ENCODE measurements around the gene LRGUK.

The LRGUK gene

DNA sequence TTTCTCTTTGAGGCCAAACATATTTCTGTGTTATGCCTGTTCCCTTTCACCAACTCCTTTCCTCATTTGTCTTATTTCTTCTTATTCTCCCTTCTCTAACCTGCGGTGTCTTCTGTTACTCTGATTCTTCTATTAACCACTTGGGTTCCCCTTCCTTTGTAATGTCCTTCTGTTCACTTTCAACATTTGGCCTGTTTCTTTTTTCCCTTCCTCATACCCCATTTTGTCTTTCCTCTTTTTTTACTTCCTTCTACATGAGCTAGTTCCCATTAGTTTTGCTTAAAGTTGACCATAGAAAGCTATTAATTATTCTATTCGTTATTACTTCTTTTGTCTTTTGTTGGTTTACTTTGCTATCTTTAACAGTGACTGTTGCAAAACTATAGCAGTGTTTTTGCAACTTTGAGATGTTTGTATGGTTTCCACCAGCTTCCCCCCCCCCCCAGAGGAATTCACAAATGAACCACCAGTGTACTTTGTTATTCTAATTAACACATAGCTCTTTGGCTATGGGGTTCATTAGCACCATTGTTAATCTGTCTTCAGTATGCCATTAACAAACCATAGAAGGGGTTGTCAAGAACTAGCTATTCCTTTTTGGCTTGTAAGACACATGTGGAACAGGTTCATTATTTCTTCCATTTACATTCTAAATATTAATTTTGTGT lies 2.9 kb downstream of the LRGUK start:
- DNase-seq: no peak

DNA sequence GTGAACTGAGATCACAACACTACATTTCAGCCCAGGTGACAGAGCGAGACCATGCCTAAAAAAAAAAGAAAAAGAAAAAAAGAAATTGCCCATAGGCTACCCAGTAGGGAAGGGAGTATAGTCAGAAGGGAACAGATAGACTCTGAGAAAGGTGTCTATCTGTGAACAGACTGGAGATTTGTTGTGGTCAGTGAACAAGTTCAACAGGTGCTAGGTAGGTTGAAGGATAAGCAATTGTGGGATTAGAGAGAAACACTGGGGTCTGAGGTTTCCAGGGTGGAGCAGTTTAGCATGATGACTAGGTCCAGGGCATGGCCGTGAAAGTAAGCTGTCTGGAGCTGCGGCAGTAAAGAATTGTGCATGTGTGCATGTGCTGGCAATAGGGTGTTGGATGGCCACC lies 6.9 kb downstream of the LRGUK start:
- no peak for DNase-seq

- DNase-seq: peak; percentile 8
These were observed 14.0 kb downstream of the LRGUK start for GRCh38 chr7:134140889-134141867.

- DNase-seq: no peak
These were observed 14.7 kb downstream of the LRGUK start for GRCh38 chr7:134141868-134142264.

GRCh38 chr7:134153493-134154136 lies 26.5 kb downstream of the LRGUK start:
- no peak for DNase-seq

DNA sequence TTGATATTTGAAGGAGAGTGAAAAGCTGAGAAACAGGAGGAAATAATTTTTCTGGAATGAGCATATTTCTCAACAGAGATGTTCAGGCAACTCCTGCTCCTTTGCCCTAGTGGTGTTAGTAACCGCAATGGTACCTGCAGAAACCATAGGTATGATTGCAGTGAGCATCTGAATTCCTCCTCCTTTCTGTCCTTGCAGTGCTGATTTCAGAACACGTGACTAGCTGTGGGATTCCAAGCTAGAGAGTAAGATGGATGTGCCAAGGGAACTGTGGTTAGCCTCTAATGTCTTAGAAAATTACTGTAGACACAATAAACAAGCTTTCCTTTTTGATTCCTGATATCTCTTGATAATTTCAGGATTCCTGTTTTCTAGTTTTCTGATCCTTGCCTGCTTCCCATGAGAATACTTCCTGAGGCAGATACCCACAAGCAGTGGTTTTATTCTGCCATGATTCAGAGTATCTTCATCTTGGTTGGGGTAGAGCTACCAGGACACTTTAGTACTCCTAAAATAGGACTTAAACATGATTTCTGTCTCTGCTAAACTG lies 27.5 kb downstream of the LRGUK start:
- DNase-seq: no peak

DNA sequence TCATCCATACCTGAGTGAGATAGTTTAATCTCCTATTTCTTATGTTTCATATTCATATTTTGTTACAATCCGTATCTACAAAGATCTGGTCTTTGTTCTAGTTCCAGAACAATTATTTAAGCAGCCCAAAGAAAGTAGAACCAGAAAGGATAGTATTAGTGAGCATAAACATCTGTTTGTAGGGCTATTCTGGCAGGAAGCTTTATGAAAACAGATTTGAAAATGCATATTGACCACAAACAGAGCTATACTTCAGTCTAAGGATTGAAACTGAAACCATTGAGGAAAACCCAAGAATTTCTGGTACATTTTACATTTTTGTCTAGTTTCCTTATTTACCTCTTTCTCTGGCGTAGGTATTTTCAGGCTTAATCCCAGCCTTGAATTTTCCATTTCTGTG lies 28.1 kb downstream of the LRGUK start:
- DNase-seq: no peak

- DNase-seq: no peak
These were observed 28.7 kb downstream of the LRGUK start for GRCh38 chr7:134155871-134156270.

DNA sequence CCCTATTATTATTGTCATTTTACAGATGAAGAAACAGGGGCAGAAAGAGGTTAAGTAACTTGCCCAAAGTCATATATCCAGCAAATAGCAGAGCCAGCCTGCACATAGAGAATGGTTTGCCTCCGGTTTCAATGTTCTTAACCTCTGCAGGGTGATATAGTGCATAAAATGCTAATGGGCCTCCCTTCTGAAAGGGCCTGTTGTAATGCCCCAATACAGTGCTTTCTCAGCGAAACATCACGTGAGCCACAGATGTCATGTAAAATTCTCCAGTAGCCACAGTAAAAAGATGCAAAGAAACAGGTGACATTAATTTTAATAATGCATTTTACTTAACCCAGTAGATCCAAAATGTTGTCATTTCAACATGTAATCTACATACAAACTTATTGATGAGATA lies 38.1 kb downstream of the LRGUK start:
- DNase-seq: no peak

- no peak for DNase-seq
These were observed 40.1 kb downstream of the LRGUK start for GRCh38 chr7:134167250-134167649.

GRCh38 chr7:134167841-134168240 lies 40.7 kb downstream of the LRGUK start:
- no peak for DNase-seq

DNA sequence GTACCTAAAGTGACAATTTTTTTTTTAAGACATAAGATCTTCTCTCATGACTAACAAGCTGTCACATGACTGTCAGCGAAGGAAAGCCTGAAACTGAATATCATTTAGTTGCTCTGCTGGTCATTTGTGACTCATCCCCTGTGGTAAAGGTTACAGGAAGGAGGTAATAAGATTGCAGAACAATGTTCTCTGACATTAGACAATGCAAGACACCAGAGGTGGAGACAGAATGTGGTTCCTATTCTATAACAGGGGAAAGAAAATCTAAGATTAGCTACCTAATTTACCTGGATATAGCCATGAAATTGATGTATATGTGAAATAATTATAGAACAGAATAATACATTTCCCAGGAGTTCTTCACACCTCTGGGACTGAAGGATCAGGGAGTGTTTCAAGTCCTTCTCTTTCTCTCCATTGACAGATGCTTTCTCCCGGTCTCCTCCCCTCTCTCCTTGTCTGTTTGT lies 47.7 kb downstream of the LRGUK start:
- DNase-seq: no peak

GRCh38 chr7:134175334-134176036 lies 48.3 kb downstream of the LRGUK start:
- DNase-seq: no peak

- DNase-seq: no peak
These were observed 48.9 kb downstream of the LRGUK start for GRCh38 chr7:134176037-134176350.

DNA sequence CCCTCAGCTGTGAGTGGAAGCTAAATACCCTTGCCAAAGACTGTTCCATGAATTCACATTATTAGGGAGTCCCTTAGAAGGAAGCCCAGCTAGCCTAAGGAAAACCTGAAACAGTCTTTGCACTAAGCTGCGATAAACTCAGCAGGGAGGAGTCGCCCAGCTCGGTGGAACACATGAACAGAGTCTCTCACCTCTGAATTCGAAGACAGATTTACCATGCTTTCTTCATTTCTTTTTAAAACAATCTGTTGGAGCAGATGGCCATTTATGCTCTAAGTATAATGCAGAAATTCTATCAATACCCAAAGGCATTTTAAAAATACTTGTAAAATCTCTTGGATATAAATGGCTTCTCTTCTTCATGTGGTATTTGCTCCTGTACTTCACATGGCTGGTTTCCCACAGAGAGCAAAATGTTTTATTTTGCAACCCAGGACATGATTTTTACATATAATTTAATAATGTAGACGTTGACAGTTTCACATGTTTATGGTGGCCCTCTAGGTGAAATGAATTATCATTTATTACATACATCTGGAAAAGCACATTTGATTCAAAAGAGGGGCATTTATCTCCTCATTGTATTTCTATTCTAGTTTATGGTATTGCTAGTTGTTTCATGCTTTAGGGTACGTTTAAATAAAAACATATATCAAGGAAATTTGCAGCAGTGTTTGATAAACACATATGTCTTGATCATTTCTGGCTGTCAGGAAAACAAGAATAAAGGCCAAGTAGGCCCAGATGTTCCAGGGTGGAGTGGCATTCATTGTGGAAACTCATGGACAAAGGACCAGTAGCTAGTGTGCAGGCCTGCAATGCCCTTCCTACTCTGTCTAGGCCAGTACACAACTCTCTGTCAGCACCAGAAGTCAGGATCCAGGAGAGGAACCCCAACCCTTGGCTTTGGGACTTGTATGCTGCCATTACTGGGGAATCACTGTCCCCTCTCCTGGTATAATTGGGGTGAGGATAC lies 52.2 kb downstream of the LRGUK start:
- no peak for DNase-seq

GRCh38 chr7:134180376-134180775 lies 53.2 kb downstream of the LRGUK start:
- no peak for DNase-seq

GRCh38 chr7:134182078-134182477 lies 54.9 kb downstream of the LRGUK start:
- DNase-seq: no peak

- no peak for DNase-seq
These were observed 57.6 kb downstream of the LRGUK start for GRCh38 chr7:134184767-134185166.

DNA sequence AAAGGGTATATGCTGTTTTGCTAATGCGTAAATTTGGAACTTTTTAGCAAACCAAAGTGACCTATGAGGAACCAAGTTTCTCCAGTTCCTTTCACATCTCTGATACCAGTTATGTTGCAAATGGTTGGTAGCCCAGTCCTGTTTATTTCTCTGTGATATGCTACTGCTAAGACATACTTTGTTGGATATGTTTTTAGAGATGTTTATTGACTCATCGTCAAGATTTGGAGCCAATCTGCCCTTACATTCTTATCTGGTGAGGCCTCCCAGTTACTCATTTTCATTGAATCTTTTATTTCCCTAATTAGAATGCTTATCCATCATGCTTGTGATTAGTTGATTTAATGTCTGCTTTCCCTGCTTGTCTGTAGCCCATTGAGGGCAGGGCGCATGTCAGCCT lies 58.9 kb downstream of the LRGUK start:
- DNase-seq: no peak

GRCh38 chr7:134186801-134187200 lies 59.7 kb downstream of the LRGUK start:
- DNase-seq: no peak

- DNase-seq: no peak
These were observed 60.8 kb downstream of the LRGUK start for GRCh38 chr7:134187893-134188292.

DNA sequence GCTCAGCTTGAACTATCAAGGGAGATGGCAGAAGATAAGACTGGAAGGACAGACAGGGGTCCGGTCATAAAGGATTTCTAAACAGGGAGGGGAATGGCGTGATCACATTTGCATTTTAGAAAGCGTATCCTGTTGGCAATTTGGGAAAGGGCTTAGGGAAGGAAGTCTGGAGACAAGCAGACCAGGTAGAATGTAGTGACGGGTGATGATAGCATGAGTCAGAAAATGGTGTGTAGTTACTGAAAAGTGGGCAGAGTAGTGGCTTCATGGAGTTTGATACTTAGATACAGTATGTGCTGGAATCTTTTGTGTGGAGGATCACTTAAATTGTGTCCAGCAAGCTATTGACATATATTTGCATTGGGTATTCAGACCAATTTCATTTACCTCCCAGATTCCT lies 61.2 kb downstream of the LRGUK start:
- DNase-seq: no peak
